ENCODE data around the gene DPCD.
A peak's percentile ranks its signal among the peaks of the same experiment; 100 is the strongest.

DPCD gene

DNA sequence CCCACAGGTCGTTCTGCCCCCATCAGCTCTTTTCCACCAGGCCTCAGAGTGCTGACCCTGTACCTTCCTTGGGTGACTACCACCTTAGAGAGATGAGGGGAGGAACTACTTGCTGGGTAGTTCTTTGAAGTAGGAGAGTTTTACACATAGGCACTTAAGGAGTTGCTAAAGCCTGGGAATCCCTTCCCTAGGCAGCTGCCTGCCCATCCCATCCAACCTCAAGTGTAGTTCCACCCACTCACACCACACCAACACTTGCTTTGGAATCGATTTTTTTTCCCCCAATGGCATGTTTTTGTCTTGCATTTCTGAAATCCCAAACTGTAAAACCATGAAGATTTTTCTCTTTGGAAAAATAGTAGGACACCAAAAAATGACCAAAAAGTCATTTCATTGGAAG is 59.1 kb downstream of the DPCD start:
- no peak overlapping the region for H3K4me3 ChIP-seq (replicated peaks; ENCODE audit: low read depth, low read length)
- no peak for TF ChIP-seq CTCF (IDR thresholded peaks at IDR 0.05; ENCODE audit: low read length, missing control alignments)
- no peak for DNase-seq (ENCODE audit: low read depth)

DNA sequence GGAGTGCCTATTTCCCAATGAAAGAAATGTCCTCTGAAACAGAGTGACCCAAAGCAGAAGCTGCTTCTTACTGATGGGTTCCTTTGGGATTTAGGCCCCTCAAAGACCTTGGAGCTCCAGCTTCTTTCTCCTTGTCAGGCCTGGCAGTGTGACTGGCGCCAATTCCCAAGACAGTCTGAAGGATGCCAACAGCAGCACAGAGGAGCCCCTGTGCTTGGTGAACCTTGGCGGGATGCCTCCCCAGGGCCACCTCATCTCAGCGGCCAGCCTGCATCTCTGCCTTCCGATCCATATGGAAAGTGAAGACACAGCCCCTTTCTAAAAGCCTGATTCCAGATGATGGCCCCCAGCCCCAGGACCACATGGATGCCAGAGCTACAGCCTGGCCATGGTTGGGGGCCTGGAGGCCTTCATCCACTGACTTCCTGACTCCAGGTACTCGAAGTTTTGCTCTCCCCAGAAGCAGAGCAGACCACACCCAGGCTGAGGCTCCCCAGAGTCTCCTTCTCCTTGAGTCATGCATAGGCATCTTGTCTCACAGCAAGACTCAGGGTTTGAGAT is 61.5 kb downstream of the DPCD start:
- H3K4me3 ChIP-seq (replicated peaks; ENCODE audit: low read depth, low read length) = no peak overlapping the region
- no peak for DNase-seq (ENCODE audit: low read depth)
- TF ChIP-seq CTCF (IDR thresholded peaks at IDR 0.05; ENCODE audit: low read length, missing control alignments) = no peak

DNA sequence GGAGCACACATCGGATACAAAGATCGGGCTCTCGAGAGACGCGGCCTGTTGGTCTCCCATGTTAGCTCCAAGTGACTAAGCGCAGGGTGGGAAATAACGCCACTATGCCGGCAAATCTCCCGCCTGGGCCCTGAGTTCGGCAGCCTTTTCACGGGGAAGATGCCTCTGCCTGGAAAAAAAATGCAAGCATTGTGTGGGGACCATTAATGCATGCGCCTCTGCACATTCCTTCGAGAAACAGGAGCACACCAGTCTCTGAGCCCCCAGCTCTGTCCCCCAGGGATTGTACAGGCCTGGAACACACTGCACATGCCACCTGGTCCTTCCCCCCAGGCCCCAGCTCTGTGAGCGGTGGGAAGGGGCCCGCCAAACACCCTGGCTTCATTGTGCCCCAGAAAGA is 62.7 kb downstream of the DPCD start:
- no peak for DNase-seq (ENCODE audit: low read depth)
- no peak overlapping the region for H3K4me3 ChIP-seq (replicated peaks; ENCODE audit: low read depth, low read length)
- TF ChIP-seq CTCF (IDR thresholded peaks at IDR 0.05; ENCODE audit: low read length, missing control alignments) = no peak

- no peak for TF ChIP-seq CTCF (IDR thresholded peaks at IDR 0.05; ENCODE audit: low read length, missing control alignments)
- DNase-seq (ENCODE audit: low read depth) = no peak
- H3K4me3 ChIP-seq (replicated peaks; ENCODE audit: low read depth, low read length) = no peak overlapping the region
Observed at GRCh38 chr10:101651336-101651735, 63.2 kb downstream of the DPCD start.

DNA sequence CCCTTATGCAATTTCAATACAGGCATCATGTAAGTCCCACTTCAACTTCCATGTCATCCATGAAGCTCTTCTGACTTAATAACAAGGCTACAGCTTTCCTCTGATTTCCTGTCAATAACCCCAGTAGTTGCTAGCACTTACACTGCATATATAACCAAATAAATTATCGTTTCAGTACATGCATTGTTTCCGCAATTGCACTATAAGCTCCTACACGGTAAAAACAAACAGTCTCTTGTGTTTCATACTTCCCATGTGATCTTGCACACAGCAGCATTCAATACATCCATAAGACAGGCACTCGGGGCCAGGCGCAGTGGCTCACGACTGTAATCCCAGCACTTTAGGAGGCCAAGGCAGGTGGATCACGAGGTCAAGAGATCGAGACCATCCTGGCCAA is 65.4 kb downstream of the DPCD start:
- no peak overlapping the region for H3K4me3 ChIP-seq (replicated peaks; ENCODE audit: low read depth, low read length)
- no peak for TF ChIP-seq CTCF (IDR thresholded peaks at IDR 0.05; ENCODE audit: low read length, missing control alignments)
- no peak for DNase-seq (ENCODE audit: low read depth)

GRCh38 chr10:101655570-101655969 is 67.4 kb downstream of the DPCD start:
- peak; percentile 22 for DNase-seq (ENCODE audit: low read depth)
- no peak for TF ChIP-seq CTCF (IDR thresholded peaks at IDR 0.05; ENCODE audit: low read length, missing control alignments)
- no peak overlapping the region for H3K4me3 ChIP-seq (replicated peaks; ENCODE audit: low read depth, low read length)

DNA sequence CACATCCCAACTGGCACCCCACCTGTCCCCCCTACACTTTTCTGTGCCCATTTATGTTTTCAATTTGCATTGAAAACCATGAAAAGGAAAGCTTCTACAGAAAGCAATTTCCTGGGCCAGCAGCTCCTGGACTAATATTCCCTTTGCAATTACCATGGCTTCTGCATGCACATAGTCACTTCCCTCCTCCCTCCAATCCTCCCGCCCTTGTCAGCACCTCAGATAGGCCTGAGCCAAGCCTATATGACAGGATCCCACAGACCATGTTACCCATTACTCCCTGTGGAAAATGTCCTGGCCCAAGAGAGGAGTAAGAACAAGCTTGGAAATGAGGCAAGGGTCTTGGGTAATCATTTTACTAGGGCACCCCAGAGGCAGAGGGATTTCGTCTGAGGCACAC is 68.8 kb downstream of the DPCD start:
- no peak for DNase-seq (ENCODE audit: low read depth)
- no peak overlapping the region for H3K4me3 ChIP-seq (replicated peaks; ENCODE audit: low read depth, low read length)
- no peak for TF ChIP-seq CTCF (IDR thresholded peaks at IDR 0.05; ENCODE audit: low read length, missing control alignments)
